Esophagus squamous epithelium (tissue), 5 donors: ENCODE data around the gene MYOM3. TPM values are rescaled to one million over a fixed set of nuclear protein-coding genes. Genes with fewer than 3 reads are reported as not detected.
A peak's percentile ranks its signal among the peaks of the same experiment; 100 is the strongest.

Experiments used
- DNase-seq: peaks from one replicate; lab custom pipeline; 2025; lab: John Stamatoyannopoulos, UW
- H3K27ac ChIP-seq, 4 donors: fragments of 200-600 bp; sonication (generic); one replicate each; pipeline ENCODE4 v1.5.1; 2016 to 2019; ENCODE audit warnings: mild to moderate bottlenecking in 1 of 4
- H3K27me3 ChIP-seq, 4 donors: fragments of 200-600 bp; sonication (generic); 1 replicate in 3 of 4; 2 replicates in 1 of 4; pipeline versions ENCODE4 v1.5.1 to v1.6.0; 2017 to 2021; ENCODE audit warnings: antibody characterized with exemption in 1 of 4
- H3K36me3 ChIP-seq, 3 donors: fragments of 200-600 bp; sonication (generic); one replicate each; pipeline ENCODE4 v1.5.1; 2016 to 2019
- H3K4me1 ChIP-seq, 3 donors: fragments of 200-600 bp; sonication (generic); one replicate each; pipeline ENCODE4 v1.5.1; 2017 to 2019
- H3K4me3 ChIP-seq, 4 donors: fragments of 200-600 bp; sonication (generic); 1 replicate in 3 of 4; 2 replicates in 1 of 4; pipeline ENCODE4 v1.5.1; 2016 to 2019; ENCODE audit warnings: mild to moderate bottlenecking in 2 of 4, moderate library complexity in 1 of 4
- H3K9me3 ChIP-seq, 3 donors: fragments of 200-600 bp; sonication (generic); one replicate each; pipeline ENCODE4 v1.5.1; 2016 to 2019
- CTCF ChIP-seq, 6 experiments: fragments of 450-650 bp in 4 of 6; fragments of 200-600 bp in 2 of 6; sonication (generic) in 2 of 6; IDR thresholded peaks; one replicate each; pipeline ENCODE4 v1.5.1; 2016 to 2019; ENCODE audit warnings: antibody characterized with exemption in 6 of 6, mild to moderate bottlenecking in 4 of 6, moderate library complexity in 4 of 6
- POLR2A ChIP-seq, 4 donors: fragments of 450-650 bp; IDR thresholded peaks; one replicate each; pipeline ENCODE4 v1.6.1; 2017; ENCODE audit warnings: antibody characterized with exemption in 4 of 4, mild to moderate bottlenecking in 4 of 4, moderate library complexity in 3 of 4
- WGBS, 2 donors: methylation state at CpG; one replicate each; pipeline ENCODE4 v1.1.5; 2018; 5-methylcytosine and 5-hydroxymethylcytosine counted together
- intact Hi-C: fragments of 100-400 bp; cut with DNase I; formaldehyde crosslinking; loops from one replicate; pipeline ENCODE4 v1.15.0; 2022
- total RNA-seq, 4 donors: library from RNA; depleted of rRNA; stranded (reverse); fragments of >200 nt; gene quantifications; one replicate each; pipeline ENCODE4 v1.1.0, GENCODE V29; 2016
- donor health status: DM: yes; HTN: yes; CAD: no.

Gene MYOM3
- total RNA-seq, 4 donors from 2014 or later, result 0.30 to 1.1 (median 0.56) TPM

GRCh38 chr1:24111262-24111995 lies 506 bp downstream of the MYOM3 start:
- no peak for DNase-seq
- intact Hi-C loops, result no loop called here

GRCh38 chr1:24110642-24111261 lies 1.2 kb downstream of the MYOM3 start:
- intact Hi-C loops, result no loop called here
- no peak for TF ChIP-seq CTCF (IDR thresholded peaks at IDR 0.05)
- TF ChIP-seq POLR2A (IDR thresholded peaks at IDR 0.05), result no peak
- H3K9me3 ChIP-seq, result no peaks in the 10 kb centered on the region
- H3K4me1 ChIP-seq, result peaks cover 12 to 54% (median 34%) of the 10 kb centered on the region in 3 donors
- peaks cover 0 to 9% (median 0%) of the 10 kb centered on the region in 4 donors for H3K27me3 ChIP-seq
- 31 to 43% methylated on average over 3 to 12 of the region's 14 CpGs for WGBS, 2 donors
- peak overlapping the region; percentile 35 to 79 (median 52) for H3K27ac ChIP-seq
- H3K4me3 ChIP-seq, result no peak overlapping the region
- no peak for DNase-seq
- H3K36me3 ChIP-seq, result no peaks in the 10 kb centered on the region

More at GRCh38 chr1:24111262-24111995, 506 bp downstream of the MYOM3 start:
- TF ChIP-seq CTCF (IDR thresholded peaks at IDR 0.05), result no peak
- no peak for TF ChIP-seq POLR2A (IDR thresholded peaks at IDR 0.05)
- no peaks in the 10 kb centered on the region for H3K9me3 ChIP-seq
- peaks cover 0 to 13% (median 0%) of the 10 kb centered on the region in 4 donors for H3K27me3 ChIP-seq
- no peak overlapping the region for H3K4me3 ChIP-seq
- peak overlapping the region; percentile 35 to 79 (median 52) for H3K27ac ChIP-seq
- H3K36me3 ChIP-seq, result no peaks in the 10 kb centered on the region
- H3K4me1 ChIP-seq, result peaks cover 12 to 54% (median 34%) of the 10 kb centered on the region in 3 donors
- 20 to 65% methylated on average over 13 to 20 of the region's 20 CpGs for WGBS, 2 donors

- intact Hi-C loops, result no loop called here
Measured at GRCh38 chr1:24109686-24110475, 2.1 kb downstream of the MYOM3 start.

GRCh38 chr1:24109166-24109483 lies 2.8 kb downstream of the MYOM3 start:
- Histone ChIP-seq H3K36me3 (no peaks in the 10 kb centered on the region), H3K27me3 (peaks cover 0 to 7% (median 0%) of the 10 kb centered on the region in 4 donors), H3K4me1 (peaks cover 12 to 54% (median 34%) of the 10 kb centered on the region in 3 donors), H3K9me3 (no peaks in the 10 kb centered on the region), H3K27ac (peak overlapping the region; percentile 51 to 78 (median 64)), H3K4me3 (no peak overlapping the region)
- no peak for DNase-seq
- no peak for TF ChIP-seq POLR2A (IDR thresholded peaks at IDR 0.05)
- no peak for TF ChIP-seq CTCF (IDR thresholded peaks at IDR 0.05)
- 25 to 67% methylated on average over 1 of the region's 1 CpG for WGBS, 2 donors
- intact Hi-C loops, result no loop called here

More at GRCh38 chr1:24109686-24110475, 2.1 kb downstream of the MYOM3 start:
- H3K4me3 ChIP-seq, result no peak overlapping the region
- TF ChIP-seq CTCF (IDR thresholded peaks at IDR 0.05), result no peak
- no peak for TF ChIP-seq POLR2A (IDR thresholded peaks at IDR 0.05)
- peak overlapping the region in 3 of 4 donors; percentile 51 to 79 (median 78) for H3K27ac ChIP-seq
- no peak for DNase-seq
- WGBS, 2 donors, result 93 to 94% methylated on average over 6 to 8 of the region's 15 CpGs
- H3K36me3 ChIP-seq, result no peaks in the 10 kb centered on the region
- no peaks in the 10 kb centered on the region for H3K9me3 ChIP-seq
- peaks cover 0 to 9% (median 0%) of the 10 kb centered on the region in 4 donors for H3K27me3 ChIP-seq
- peaks cover 12 to 54% (median 34%) of the 10 kb centered on the region in 3 donors for H3K4me1 ChIP-seq
